Stomach (tissue), 4 donors: ENCODE data around the gene SPATS1.

ENCODE experiments used
- EP300 ChIP-seq: sonication (generic); formaldehyde crosslinking; IDR thresholded peaks from one replicate; pipeline ENCODE4 v1.6.1; 2017; ENCODE audit warnings: antibody characterized with exemption
- POLR2A ChIP-seq, 4 donors: fragments of 450-650 bp; IDR thresholded peaks; one replicate each; pipeline ENCODE4 v1.6.1; 2016; ENCODE audit warnings: antibody characterized with exemption in 4 of 4, control low read depth in 2 of 4, mild to moderate bottlenecking in 1 of 4, moderate library complexity in 1 of 4
- POLR2AphosphoS5 ChIP-seq, 3 donors: sonication (generic); formaldehyde crosslinking; IDR thresholded peaks; one replicate each; pipeline ENCODE4 v1.6.1; 2016; ENCODE audit warnings: antibody characterized with exemption in 3 of 3
- TF ChIP-seq, protein P1 (sequence below), 7 experiments: fragments of 450-650 bp in 4 of 7; fragments of 200-600 bp in 3 of 7; sonication (generic) in 3 of 7; IDR thresholded peaks; one replicate each; pipeline ENCODE4 v1.5.1; 2016 to 2019; ENCODE audit warnings: antibody characterized with exemption in 7 of 7, control low read depth in 2 of 7, mild to moderate bottlenecking in 1 of 7

DNA sequence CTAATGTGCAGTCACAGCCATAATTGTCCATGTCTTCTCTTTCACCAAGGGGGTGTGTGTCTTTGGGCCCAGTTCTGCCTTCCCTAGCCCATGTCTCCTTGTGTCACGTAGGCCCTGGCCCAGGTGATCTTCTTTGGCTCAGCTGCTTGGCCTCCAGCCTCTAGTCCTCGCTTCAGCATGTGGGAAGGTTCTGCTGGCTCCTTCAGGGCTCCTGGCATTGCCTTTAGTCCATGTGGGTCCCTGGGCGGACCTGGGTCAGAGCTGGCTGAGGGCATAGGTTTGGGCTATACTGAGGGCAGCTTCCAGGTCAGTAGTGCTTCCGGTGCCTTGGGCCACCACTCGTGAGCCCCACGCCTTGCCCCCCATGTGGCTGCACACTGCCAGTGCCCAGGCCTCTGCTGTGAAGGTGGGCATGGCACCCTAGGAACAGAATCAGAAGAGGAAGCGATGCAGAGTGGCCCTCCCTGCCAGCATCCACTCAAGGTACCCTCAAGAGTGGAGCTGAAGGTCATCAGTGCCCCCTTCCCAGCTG is 42.1 kb upstream of the SPATS1 start:
- TF ChIP-seq, protein P1, sequence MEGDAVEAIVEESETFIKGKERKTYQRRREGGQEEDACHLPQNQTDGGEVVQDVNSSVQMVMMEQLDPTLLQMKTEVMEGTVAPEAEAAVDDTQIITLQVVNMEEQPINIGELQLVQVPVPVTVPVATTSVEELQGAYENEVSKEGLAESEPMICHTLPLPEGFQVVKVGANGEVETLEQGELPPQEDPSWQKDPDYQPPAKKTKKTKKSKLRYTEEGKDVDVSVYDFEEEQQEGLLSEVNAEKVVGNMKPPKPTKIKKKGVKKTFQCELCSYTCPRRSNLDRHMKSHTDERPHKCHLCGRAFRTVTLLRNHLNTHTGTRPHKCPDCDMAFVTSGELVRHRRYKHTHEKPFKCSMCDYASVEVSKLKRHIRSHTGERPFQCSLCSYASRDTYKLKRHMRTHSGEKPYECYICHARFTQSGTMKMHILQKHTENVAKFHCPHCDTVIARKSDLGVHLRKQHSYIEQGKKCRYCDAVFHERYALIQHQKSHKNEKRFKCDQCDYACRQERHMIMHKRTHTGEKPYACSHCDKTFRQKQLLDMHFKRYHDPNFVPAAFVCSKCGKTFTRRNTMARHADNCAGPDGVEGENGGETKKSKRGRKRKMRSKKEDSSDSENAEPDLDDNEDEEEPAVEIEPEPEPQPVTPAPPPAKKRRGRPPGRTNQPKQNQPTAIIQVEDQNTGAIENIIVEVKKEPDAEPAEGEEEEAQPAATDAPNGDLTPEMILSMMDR (IDR thresholded peaks at IDR 0.05), result no peak
- no peak for TF ChIP-seq POLR2A (IDR thresholded peaks at IDR 0.05)
- no peak for TF ChIP-seq POLR2AphosphoS5 (IDR thresholded peaks at IDR 0.05)
- TF ChIP-seq EP300, result no peak
